GM18909 (cell line): ENCODE results near the gene EEF1A2.

Experiments
- ATAC-seq: cut with Tn5 transposase; IDR thresholded peaks from one replicate; pipeline ENCODE4 v1.9.1; 2021; ENCODE audit warnings: mild to moderate bottlenecking; ENCODE audit not compliant: unreplicated experiment, poor library complexity

EEF1A2 gene

GRCh38 chr20:63457737-63458136 is 41.1 kb downstream of the EEF1A2 start:
- no peak for ATAC-seq

- ATAC-seq, result no peak
Measured at GRCh38 chr20:63456429-63457284, 42.2 kb downstream of the EEF1A2 start.

- ATAC-seq, result no peak
Measured at GRCh38 chr20:63455568-63455859, 43.4 kb downstream of the EEF1A2 start.

- no peak for ATAC-seq
Measured at GRCh38 chr20:63454731-63455567, 43.9 kb downstream of the EEF1A2 start.

GRCh38 chr20:63452821-63453523 is 45.9 kb downstream of the EEF1A2 start:
- ATAC-seq, result no peak

GRCh38 chr20:63452341-63452740 is 46.5 kb downstream of the EEF1A2 start:
- ATAC-seq, result no peak

GRCh38 chr20:63451821-63452220 is 47.1 kb downstream of the EEF1A2 start:
- ATAC-seq, result no peak

GRCh38 chr20:63449796-63450730 is 48.8 kb downstream of the EEF1A2 start:
- ATAC-seq, result no peak

GRCh38 chr20:63449025-63449424 is 49.9 kb downstream of the EEF1A2 start:
- no peak for ATAC-seq

- no peak for ATAC-seq
Measured at GRCh38 chr20:63448031-63448430, 50.9 kb downstream of the EEF1A2 start.

- no peak for ATAC-seq
Measured at GRCh38 chr20:63447320-63447719, 51.6 kb downstream of the EEF1A2 start.

GRCh38 chr20:63446216-63447024 is 52.5 kb downstream of the EEF1A2 start:
- no peak for ATAC-seq

GRCh38 chr20:63445075-63445734 is 53.7 kb downstream of the EEF1A2 start:
- no peak for ATAC-seq

GRCh38 chr20:63444548-63444947 is 54.3 kb downstream of the EEF1A2 start:
- ATAC-seq, result no peak

- ATAC-seq, result no peak
Measured at GRCh38 chr20:63443606-63444395, 55.1 kb downstream of the EEF1A2 start.

GRCh38 chr20:63442100-63442493 is 56.8 kb downstream of the EEF1A2 start:
- no peak for ATAC-seq

GRCh38 chr20:63441136-63442099 is 57.5 kb downstream of the EEF1A2 start:
- ATAC-seq, result no peak
